ENCODE data around the gene ASB1.

The ASB1 gene

DNA sequence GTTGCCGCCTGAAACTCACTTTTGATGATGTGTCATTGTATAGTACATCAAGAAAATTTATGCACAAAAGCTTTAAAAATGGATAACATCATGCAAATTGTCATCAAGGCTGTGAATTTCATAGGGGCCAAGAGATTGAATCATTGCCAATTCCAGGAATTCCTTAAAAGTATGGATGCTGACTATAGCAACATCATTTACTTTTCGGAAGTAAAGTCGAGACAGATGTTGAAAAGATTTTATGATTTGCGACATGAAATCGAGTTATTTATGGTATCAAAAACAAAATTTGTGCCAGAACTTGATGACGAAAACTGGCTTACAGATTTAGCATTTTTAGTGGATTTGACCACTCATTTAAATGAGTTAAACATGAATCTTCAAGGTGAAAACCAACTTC is 56.3 kb downstream of the ASB1 start:
- Histone ChIP-seq H3K9ac (ENCODE audit: insufficient read length, low read depth) (no peak overlapping the region), H3K36me3 (ENCODE audit: insufficient read depth, insufficient read length, low read length) (no peaks in the 10 kb centered on the region), H3K4me3 (ENCODE audit: insufficient read length, low read depth) (no peak overlapping the region), H3K27me3 (ENCODE audit: insufficient read depth, insufficient read length) (no peaks in the 10 kb centered on the region), H3K4me1 (ENCODE audit: insufficient read depth, insufficient read length) (peaks cover 3% of the 10 kb centered on the region), H3K9me3 (ENCODE audit: insufficient read depth, low read length) (peaks cover 36% of the 10 kb centered on the region)
- DNase-seq (ENCODE audit: low read depth, low spot score) = no peak
- TF ChIP-seq YY1 (IDR thresholded peaks at IDR 0.05; ENCODE audit: insufficient read depth, insufficient read length) (no peak), ZNF274 (IDR thresholded peaks at IDR 0.05; ENCODE audit: low read depth, low read length) (no peak), SUZ12 (IDR thresholded peaks at IDR 0.05; ENCODE audit: extremely low read depth, insufficient read depth, insufficient read length) (no peak)

DNA sequence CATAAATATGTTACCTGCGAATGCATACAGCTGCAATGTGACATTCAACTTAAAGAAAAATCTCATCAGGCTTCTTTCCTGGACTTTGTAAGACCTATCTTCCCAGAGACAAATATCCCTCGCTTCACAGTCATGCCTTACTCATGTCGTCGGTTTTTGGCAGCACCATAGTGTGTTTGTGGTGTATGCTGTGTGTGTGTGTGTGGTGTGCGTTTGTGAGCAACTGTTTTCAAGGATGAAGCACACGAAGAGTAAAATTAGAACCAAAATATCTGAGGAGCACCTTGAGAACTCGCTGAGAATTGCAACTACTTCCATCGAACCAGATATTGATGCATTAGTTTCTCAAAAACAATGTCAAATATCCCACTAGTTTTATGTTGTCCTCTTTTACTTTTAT is 56.9 kb downstream of the ASB1 start:
- H3K4me1 ChIP-seq (ENCODE audit: insufficient read depth, insufficient read length) = peaks cover 3% of the 10 kb centered on the region
- H3K36me3 ChIP-seq (ENCODE audit: insufficient read depth, insufficient read length, low read length) = no peaks in the 10 kb centered on the region
- H3K9me3 ChIP-seq (ENCODE audit: insufficient read depth, low read length) = peaks cover 36% of the 10 kb centered on the region
- DNase-seq (ENCODE audit: low read depth, low spot score) = no peak
- no peaks in the 10 kb centered on the region for H3K27me3 ChIP-seq (ENCODE audit: insufficient read depth, insufficient read length)
- no peak overlapping the region for H3K4me3 ChIP-seq (ENCODE audit: insufficient read length, low read depth)
- TF ChIP-seq SUZ12 (IDR thresholded peaks at IDR 0.05; ENCODE audit: extremely low read depth, insufficient read depth, insufficient read length) (no peak), ZNF274 (IDR thresholded peaks at IDR 0.05; ENCODE audit: low read depth, low read length) (no peak), YY1 (IDR thresholded peaks at IDR 0.05; ENCODE audit: insufficient read depth, insufficient read length) (no peak)
- H3K9ac ChIP-seq (ENCODE audit: insufficient read length, low read depth) = no peak overlapping the region

DNA sequence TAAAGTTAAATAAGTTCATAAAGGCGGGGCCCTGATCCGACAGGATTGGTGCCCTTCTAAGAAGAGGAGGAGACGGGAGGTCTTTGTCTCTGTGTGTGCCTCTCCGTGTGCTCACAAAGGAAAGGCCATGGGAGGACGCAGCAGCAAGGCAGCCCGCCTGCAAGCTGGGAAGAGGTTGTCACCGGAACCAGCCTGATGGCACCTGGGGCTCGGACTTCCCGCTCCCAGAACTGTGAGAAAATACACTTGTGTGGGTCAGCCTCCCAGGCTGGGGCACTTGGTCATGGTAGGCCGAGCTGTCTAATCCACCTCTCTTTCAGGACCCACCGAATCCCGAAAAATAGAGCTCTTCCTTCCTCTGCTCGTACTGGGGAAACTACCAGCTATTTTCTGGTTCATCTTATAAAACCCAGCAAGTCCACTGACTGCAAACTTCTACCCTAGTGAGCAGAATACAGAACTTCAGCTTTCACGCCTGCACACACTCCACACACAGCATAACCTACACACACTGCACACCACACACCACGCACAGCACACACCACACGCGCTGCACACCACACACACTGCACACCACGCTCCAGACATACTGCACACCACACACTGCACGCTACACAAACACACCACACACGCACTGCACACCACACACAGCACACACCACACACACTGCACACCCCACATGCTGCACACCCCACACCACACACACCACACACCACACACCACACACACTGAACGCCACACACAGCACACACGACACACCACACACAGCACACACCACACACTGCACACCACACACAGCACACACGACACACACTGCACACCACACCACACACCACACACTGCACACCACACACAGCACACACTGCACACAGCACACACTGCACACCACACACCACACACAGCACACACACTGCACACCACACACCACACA is 58.1 kb downstream of the ASB1 start:
- Histone ChIP-seq H3K36me3 (ENCODE audit: insufficient read depth, insufficient read length, low read length) (no peaks in the 10 kb centered on the region), H3K9me3 (ENCODE audit: insufficient read depth, low read length) (peaks cover 25% of the 10 kb centered on the region), H3K4me3 (ENCODE audit: insufficient read length, low read depth) (no peak overlapping the region), H3K27me3 (ENCODE audit: insufficient read depth, insufficient read length) (no peaks in the 10 kb centered on the region), H3K4me1 (ENCODE audit: insufficient read depth, insufficient read length) (peaks cover 3% of the 10 kb centered on the region), H3K9ac (ENCODE audit: insufficient read length, low read depth) (no peak overlapping the region)
- TF ChIP-seq SUZ12 (IDR thresholded peaks at IDR 0.05; ENCODE audit: extremely low read depth, insufficient read depth, insufficient read length) (no peak), YY1 (IDR thresholded peaks at IDR 0.05; ENCODE audit: insufficient read depth, insufficient read length) (no peak), ZNF274 (IDR thresholded peaks at IDR 0.05; ENCODE audit: low read depth, low read length) (no peak)
- no peak for DNase-seq (ENCODE audit: low read depth, low spot score)

DNA sequence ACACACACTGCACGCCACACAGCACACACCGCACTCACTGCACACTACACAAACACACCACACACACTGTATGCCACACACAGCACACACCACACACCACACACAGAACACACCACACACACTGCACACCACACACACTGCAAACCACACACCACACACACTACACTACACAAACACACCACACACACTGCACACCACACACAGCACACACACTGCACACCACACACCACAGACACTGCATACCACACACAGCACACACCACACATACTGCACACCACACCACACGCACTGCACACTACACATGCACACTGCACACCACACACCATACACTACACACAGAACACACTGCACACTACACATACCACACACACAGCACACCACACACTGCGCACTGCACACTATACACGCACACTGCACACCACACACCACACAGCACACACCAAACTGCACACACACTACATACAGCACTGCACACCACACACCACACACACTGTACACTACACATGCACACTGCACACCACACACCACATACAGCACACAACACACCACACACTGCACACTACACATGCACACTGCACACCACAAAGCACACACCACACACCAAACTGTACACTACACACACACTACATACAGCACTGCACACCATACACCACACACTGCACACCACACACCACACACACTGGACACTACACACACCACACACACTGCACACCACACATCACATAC is 59.6 kb downstream of the ASB1 start:
- Histone ChIP-seq H3K9me3 (ENCODE audit: insufficient read depth, low read length) (peaks cover 14% of the 10 kb centered on the region; the same call in 1 of the 2 replicates), H3K9ac (ENCODE audit: insufficient read length, low read depth) (no peak overlapping the region), H3K4me1 (ENCODE audit: insufficient read depth, insufficient read length) (peaks cover 3% of the 10 kb centered on the region), H3K27me3 (ENCODE audit: insufficient read depth, insufficient read length) (no peaks in the 10 kb centered on the region), H3K4me3 (ENCODE audit: insufficient read length, low read depth) (no peak overlapping the region), H3K36me3 (ENCODE audit: insufficient read depth, insufficient read length, low read length) (no peaks in the 10 kb centered on the region)
- no peak for DNase-seq (ENCODE audit: low read depth, low spot score)
- TF ChIP-seq SUZ12 (IDR thresholded peaks at IDR 0.05; ENCODE audit: extremely low read depth, insufficient read depth, insufficient read length) = no peak
- no peak for TF ChIP-seq ZNF274 (IDR thresholded peaks at IDR 0.05; ENCODE audit: low read depth, low read length)
- no peak for TF ChIP-seq YY1 (IDR thresholded peaks at IDR 0.05; ENCODE audit: insufficient read depth, insufficient read length)

DNA sequence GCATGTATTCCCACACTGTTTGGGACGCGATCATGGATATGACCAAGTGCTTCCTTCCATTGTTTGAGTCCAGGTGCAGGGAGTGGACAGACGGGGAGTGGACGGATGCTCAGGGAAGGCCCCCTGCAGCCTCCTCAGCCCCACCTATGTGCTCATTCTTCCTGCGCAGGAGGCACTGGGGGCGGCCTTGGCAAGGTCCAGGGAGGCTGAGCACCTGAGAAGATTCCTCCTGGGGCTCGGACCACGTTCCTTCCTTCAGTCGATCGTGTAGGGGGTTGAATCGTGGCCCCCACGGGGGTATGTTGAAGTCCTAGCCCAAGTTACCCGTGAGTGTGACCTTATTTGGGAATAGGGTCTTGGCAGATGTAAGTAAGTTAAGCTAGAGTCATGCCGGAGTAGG is 60.4 kb downstream of the ASB1 start:
- no peak for DNase-seq (ENCODE audit: low read depth, low spot score)
- no peak for TF ChIP-seq YY1 (IDR thresholded peaks at IDR 0.05; ENCODE audit: insufficient read depth, insufficient read length)
- no peak for TF ChIP-seq SUZ12 (IDR thresholded peaks at IDR 0.05; ENCODE audit: extremely low read depth, insufficient read depth, insufficient read length)
- TF ChIP-seq ZNF274 (IDR thresholded peaks at IDR 0.05; ENCODE audit: low read depth, low read length) = no peak
- Histone ChIP-seq H3K27me3 (ENCODE audit: insufficient read depth, insufficient read length) (no peaks in the 10 kb centered on the region), H3K9me3 (ENCODE audit: insufficient read depth, low read length) (peaks cover 14% of the 10 kb centered on the region; the same call in 1 of the 2 replicates), H3K9ac (ENCODE audit: insufficient read length, low read depth) (no peak overlapping the region), H3K4me1 (ENCODE audit: insufficient read depth, insufficient read length) (peaks cover 3% of the 10 kb centered on the region), H3K36me3 (ENCODE audit: insufficient read depth, insufficient read length, low read length) (no peaks in the 10 kb centered on the region), H3K4me3 (ENCODE audit: insufficient read length, low read depth) (no peak overlapping the region)

DNA sequence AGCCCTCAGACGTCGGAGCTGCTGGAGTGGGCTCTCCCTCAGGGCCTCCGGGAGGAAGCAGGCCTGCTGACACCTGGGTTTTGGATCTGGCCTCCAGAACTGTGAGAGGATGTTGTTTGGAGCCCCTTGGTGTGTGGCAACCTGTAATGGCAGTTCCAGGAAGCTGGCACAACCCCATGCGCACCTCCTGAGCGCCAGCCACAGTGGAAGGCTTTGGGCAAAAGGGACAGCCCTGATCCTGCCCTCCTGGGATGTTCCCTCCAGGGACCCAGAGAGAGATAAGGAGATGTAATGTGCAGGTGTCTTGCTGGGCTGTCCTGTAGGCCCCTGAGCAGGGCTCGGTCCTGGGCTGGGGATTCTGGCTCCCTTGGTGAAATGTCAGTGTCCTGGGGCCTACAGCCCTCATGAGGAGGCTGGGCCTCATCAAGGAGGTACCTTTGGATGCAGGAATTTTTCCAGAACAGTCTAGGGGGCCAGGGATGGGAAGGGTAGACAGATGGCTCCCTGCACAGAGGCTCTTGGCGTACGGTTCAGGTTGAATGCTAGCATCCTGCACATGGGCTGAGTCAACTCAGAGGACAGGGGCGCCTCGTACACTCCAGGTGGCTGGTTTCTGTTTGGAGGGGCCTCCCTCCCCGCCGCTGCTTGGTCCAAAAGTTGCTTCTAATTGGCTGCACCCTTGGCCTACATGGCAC is 61.1 kb downstream of the ASB1 start:
- Histone ChIP-seq H3K9ac (ENCODE audit: insufficient read length, low read depth) (no peak overlapping the region), H3K4me3 (ENCODE audit: insufficient read length, low read depth) (no peak overlapping the region), H3K36me3 (ENCODE audit: insufficient read depth, insufficient read length, low read length) (no peaks in the 10 kb centered on the region), H3K4me1 (ENCODE audit: insufficient read depth, insufficient read length) (peaks cover 3% of the 10 kb centered on the region), H3K27me3 (ENCODE audit: insufficient read depth, insufficient read length) (no peaks in the 10 kb centered on the region), H3K9me3 (ENCODE audit: insufficient read depth, low read length) (peaks cover 14% of the 10 kb centered on the region; the same call in 1 of the 2 replicates)
- no peak for TF ChIP-seq ZNF274 (IDR thresholded peaks at IDR 0.05; ENCODE audit: low read depth, low read length)
- TF ChIP-seq YY1 (IDR thresholded peaks at IDR 0.05; ENCODE audit: insufficient read depth, insufficient read length) = no peak
- TF ChIP-seq SUZ12 (IDR thresholded peaks at IDR 0.05; ENCODE audit: extremely low read depth, insufficient read depth, insufficient read length) = no peak
- no peak for DNase-seq (ENCODE audit: low read depth, low spot score)

Measured in NT2/D1 (cell line).